Immature natural killer cell (primary cell): ENCODE results near the gene RAB3C. TPM values are rescaled to one million over a fixed set of nuclear protein-coding genes. Genes with fewer than 3 reads are reported as not detected.

ENCODE experiments used
- DNase-seq, 3 donors: peaks; one replicate each; pipeline ENCODE4 v3.0.0; 2022; ENCODE audit warnings: mixed read lengths in 1 of 3
- H3K27ac Mint-ChIP-seq, 6 donors: one replicate each; pipeline ENCODE4 v1.8.0; 2020; ENCODE audit warnings: mixed read lengths in 6 of 6, mild to moderate bottlenecking in 5 of 6, inconsistent platforms in 4 of 6, moderate library complexity in 3 of 6
- H3K27me3 Mint-ChIP-seq, 3 donors: one replicate each; pipeline ENCODE4 v1.8.0; 2020 to 2021; ENCODE audit warnings: low read depth in 3 of 3, mild to moderate bottlenecking in 3 of 3, mixed read lengths in 3 of 3, moderate library complexity in 3 of 3, inconsistent platforms in 1 of 3
- H3K36me3 Mint-ChIP-seq, 3 donors: one replicate each; pipeline ENCODE4 v1.8.0; 2020; ENCODE audit warnings: mixed read lengths in 3 of 3, inconsistent platforms in 2 of 3, mild to moderate bottlenecking in 2 of 3
- H3K4me1 Mint-ChIP-seq, 2 donors: one replicate each; pipeline ENCODE4 v1.8.0; 2020; ENCODE audit warnings: inconsistent platforms in 2 of 2, mild to moderate bottlenecking in 2 of 2, mixed read lengths in 2 of 2, moderate library complexity in 1 of 2
- H3K4me3 Mint-ChIP-seq, 5 donors: one replicate each; pipeline ENCODE4 v1.8.0; 2020; ENCODE audit warnings: mild to moderate bottlenecking in 5 of 5, mixed read lengths in 5 of 5, inconsistent platforms in 3 of 5, moderate library complexity in 3 of 5
- H3K9me3 Mint-ChIP-seq, 6 donors: one replicate each; pipeline ENCODE4 v1.8.0; 2020; ENCODE audit warnings: mild to moderate bottlenecking in 6 of 6, mixed read lengths in 6 of 6, inconsistent platforms in 4 of 6, moderate library complexity in 3 of 6
- polyA plus RNA-seq, 3 donors: library from polyadenylated mRNA; unstranded; fragments of 300-500 nt; fragmentation: Illumina TruSeq; gene quantifications; one replicate each; pipeline ENCODE4 v1.2.3, GENCODE V29; 2021

Gene RAB3C
- polyA plus RNA-seq, 3 donors from 2014 or later = not detected

DNA sequence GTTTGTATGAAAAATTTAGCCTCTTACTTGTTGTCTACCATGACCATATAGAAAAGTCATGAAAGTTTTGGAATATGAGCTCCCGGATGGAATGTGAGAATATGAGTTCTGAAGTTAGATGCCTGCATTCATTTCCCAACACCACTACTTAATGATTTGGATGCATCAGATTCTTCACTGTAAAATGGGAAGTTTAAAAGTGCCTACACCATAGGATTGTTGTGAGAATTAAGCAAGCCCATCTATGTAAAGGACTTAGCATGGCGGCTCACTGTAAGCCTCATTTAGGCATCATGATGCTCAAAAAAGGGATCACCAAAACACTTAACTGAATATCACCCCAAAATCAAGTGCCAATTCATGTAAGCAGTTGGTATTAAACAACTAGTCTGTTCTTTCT is 177.3 kb downstream of the RAB3C start:
- H3K9me3 Mint-ChIP-seq = no peaks in the 10 kb centered on the region
- H3K4me3 Mint-ChIP-seq = peak overlapping the region; percentile 53 to 91 (median 76)
- peaks cover 0 to 2% (median 0%) of the 10 kb centered on the region in 3 donors for H3K27me3 Mint-ChIP-seq
- no peaks in the 10 kb centered on the region for H3K36me3 Mint-ChIP-seq
- DNase-seq = no peak
- peaks cover 27% of the 10 kb centered on the region in 2 donors for H3K4me1 Mint-ChIP-seq
- H3K27ac Mint-ChIP-seq = peak overlapping the region; percentile 24 to 81 (median 78)

DNA sequence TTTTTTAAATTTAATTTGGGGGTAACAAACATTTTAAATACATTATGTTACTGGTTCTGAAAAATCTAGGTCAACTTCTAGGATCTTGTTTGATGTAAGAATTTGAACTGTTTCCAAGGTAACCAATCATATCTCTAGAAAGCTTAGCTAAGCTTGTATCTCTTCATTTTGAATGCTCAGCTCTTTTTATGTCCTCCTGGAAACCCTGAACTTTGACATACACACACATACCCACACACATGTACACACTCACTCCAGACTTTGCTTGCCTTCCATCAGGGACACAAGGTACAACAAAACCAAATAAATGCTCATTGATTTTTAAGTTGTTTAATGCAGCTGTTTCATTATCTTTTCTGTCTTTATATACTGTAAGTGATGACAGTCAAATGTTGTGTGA is 178.5 kb downstream of the RAB3C start:
- H3K4me3 Mint-ChIP-seq = no peak overlapping the region
- no peaks in the 10 kb centered on the region for H3K9me3 Mint-ChIP-seq
- no peaks in the 10 kb centered on the region for H3K36me3 Mint-ChIP-seq
- no peak for DNase-seq
- peaks cover 27% of the 10 kb centered on the region in 2 donors for H3K4me1 Mint-ChIP-seq
- H3K27me3 Mint-ChIP-seq = peaks cover 0 to 2% (median 0%) of the 10 kb centered on the region in 3 donors
- peak overlapping the region in 1 of 6 donors; percentile 41 for H3K27ac Mint-ChIP-seq

DNA sequence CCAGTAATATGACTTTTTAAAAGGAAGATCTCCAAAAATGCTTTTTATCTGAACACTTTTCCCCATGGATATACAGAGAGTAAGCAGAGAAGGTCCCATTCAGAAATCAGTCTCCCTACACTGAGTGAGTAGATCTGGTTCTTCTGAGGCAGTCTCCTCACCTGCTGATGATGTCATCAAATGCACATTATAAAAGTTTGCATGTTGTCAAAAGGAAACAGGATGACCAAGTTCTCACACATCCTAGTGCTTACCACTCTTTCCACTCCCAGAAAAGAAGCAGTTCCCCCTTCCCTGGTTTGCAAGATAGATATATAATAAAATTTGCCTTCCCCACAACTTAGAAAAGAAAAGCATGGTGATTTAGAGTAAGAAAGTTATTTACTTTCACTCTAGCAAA is 180.5 kb downstream of the RAB3C start:
- Mint-ChIP-seq H3K4me3 (no peak overlapping the region), H3K27ac (no peak overlapping the region), H3K9me3 (no peaks in the 10 kb centered on the region), H3K27me3 (peaks cover 0 to 2% (median 0%) of the 10 kb centered on the region in 3 donors), H3K4me1 (peaks cover 25 to 26% of the 10 kb centered on the region in 2 donors), H3K36me3 (no peaks in the 10 kb centered on the region)
- no peak for DNase-seq

DNA sequence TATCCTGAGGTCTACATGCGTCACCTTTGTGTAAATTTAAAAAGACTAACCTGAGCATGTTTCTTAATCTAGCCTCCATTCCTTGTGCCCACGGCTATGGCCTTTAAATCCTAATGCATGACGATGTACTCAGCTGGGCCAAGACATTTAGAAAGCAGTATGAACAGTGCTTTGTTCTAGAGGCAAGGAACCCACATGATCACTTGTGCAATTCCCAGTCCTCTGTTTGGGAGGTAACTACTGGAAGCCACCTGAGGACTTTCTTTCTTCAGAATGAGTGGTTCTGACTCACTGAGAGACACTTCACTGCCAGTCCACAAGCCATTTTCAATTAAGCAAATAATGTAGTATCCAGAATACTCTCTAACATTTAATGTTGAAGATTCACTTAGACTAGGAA is 181.3 kb downstream of the RAB3C start:
- DNase-seq = no peak
- Mint-ChIP-seq H3K27ac (no peak overlapping the region), H3K27me3 (peaks cover 0 to 2% (median 0%) of the 10 kb centered on the region in 3 donors), H3K4me3 (no peak overlapping the region), H3K9me3 (no peaks in the 10 kb centered on the region), H3K36me3 (no peaks in the 10 kb centered on the region), H3K4me1 (peaks cover 17 to 18% of the 10 kb centered on the region in 2 donors)

DNA sequence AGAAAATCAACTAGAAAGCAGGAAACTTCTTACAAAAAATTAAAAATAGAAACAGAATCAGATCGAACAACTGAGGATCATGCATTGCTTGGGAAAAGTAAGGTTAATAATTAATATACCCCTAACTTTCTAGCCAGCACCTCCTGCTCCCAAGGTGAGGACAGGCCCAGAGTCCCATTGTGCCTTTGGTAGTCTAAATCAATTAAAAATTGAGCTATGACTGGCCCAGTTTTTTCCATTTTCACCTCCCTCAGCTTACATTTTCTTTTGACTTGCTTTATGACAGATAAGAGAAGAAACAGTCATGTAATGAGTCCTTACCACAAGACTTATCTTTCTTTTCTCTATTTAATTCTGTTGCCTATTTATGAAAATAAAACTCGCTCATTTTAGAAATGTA is 182.2 kb downstream of the RAB3C start:
- H3K27ac Mint-ChIP-seq = no peak overlapping the region
- H3K27me3 Mint-ChIP-seq = peaks cover 0 to 2% (median 0%) of the 10 kb centered on the region in 3 donors
- no peaks in the 10 kb centered on the region for H3K9me3 Mint-ChIP-seq
- DNase-seq = no peak
- peaks cover 9% of the 10 kb centered on the region in 2 donors for H3K4me1 Mint-ChIP-seq
- no peaks in the 10 kb centered on the region for H3K36me3 Mint-ChIP-seq
- no peak overlapping the region for H3K4me3 Mint-ChIP-seq

DNA sequence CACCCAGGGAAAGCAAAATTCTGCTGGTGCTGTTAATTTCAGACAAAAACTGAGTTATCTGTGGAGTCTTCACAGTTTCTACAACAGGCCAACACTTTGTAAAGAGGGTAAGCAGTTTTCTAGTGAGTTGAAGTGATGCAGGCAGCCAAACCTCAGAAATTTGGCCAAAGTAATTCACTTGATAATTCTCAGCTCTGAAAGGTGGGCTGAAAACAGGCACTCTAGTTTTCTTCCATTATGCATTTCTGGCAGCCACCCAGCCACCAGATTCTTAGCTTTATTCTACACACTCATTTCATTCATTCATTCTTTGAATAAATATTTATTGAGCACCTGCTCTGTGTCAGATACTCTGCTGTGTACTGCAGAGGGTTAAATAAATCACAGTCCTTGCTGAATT is 184.2 kb downstream of the RAB3C start:
- DNase-seq = no peak
- Mint-ChIP-seq H3K27ac (no peak overlapping the region), H3K9me3 (no peaks in the 10 kb centered on the region), H3K36me3 (no peaks in the 10 kb centered on the region), H3K27me3 (no peaks in the 10 kb centered on the region), H3K4me1 (no peaks in the 10 kb centered on the region), H3K4me3 (no peak overlapping the region)

DNA sequence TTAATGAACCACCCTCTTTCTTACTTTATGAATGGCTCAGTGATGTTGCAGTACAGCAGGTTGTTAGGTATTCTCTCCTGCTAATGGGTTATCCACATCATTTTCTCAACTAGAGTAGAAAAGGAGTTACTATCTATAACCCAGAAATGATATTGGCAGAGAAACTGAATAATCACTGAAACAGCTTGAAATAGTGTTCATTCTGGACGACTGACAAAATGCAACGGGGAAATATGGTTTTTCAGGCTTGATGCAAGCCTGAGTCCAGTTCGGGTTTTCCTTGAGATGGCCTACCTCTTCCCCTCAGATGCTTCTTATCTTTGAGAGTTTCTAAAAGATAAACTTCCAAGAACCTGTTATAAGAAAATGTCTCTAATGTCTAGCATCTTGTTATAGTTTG is 187.3 kb downstream of the RAB3C start:
- no peaks in the 10 kb centered on the region for H3K4me1 Mint-ChIP-seq
- peaks cover 0 to 4% (median 3%) of the 10 kb centered on the region in 3 donors for H3K27me3 Mint-ChIP-seq
- no peaks in the 10 kb centered on the region for H3K9me3 Mint-ChIP-seq
- H3K36me3 Mint-ChIP-seq = no peaks in the 10 kb centered on the region
- DNase-seq = no peak
- H3K4me3 Mint-ChIP-seq = no peak overlapping the region
- H3K27ac Mint-ChIP-seq = no peak overlapping the region

DNA sequence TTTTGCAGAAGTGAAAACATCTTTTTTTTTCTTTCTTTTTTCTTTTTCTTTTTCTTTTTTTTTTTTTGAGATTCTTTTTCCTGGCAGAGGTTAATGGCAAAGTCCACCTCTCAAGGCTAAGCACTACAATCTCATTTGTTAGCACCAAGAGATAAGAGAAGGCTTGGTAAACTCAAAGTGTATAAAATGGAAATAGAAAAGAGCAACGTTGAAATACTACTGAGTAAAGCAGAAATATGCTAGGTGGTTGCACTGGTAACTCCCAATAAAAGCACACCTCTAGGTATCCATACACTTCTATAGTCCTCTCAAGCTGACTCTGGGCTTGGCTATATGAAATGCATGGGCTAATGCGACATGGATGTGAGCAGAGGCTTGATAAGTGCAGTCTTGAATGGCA is 188.9 kb downstream of the RAB3C start:
- no peak overlapping the region for H3K4me3 Mint-ChIP-seq
- no peaks in the 10 kb centered on the region for H3K4me1 Mint-ChIP-seq
- H3K27ac Mint-ChIP-seq = no peak overlapping the region
- no peak for DNase-seq
- peaks cover 0 to 4% (median 3%) of the 10 kb centered on the region in 3 donors for H3K27me3 Mint-ChIP-seq
- no peaks in the 10 kb centered on the region for H3K36me3 Mint-ChIP-seq
- no peaks in the 10 kb centered on the region for H3K9me3 Mint-ChIP-seq

DNA sequence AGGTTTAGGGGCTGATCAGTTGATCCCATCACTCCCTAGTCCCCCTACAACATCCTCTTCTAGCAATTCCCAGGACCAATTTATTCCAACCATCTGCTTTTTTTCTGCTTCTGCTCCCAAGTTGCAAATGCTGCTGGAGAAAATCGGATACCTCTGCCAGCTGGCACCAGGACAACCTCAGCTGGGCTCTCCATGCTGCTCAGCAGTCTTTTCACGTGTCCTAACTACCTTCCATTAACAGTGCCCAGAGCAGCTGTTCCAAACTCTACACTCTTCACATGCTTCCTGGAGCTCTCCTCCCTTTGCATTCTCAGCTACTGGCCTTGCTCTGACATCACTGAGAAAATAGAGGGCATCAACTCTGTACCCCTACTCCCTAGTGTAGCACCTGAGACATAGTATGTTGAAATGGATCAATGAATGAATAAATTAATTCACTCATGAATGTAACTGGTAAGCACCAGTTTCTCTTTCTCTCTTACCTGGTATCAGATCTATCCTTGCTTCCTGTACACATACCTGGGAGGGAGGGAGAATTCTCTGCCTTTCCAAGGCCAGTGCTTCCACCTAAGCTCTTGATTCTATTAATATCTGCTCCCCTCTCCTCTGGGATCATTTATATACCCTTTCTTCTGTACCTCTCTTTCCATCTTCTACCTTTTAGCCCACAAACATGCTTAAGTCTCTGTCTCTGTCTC is 191.0 kb downstream of the RAB3C start:
- H3K27ac Mint-ChIP-seq = no peak overlapping the region
- no peaks in the 10 kb centered on the region for H3K9me3 Mint-ChIP-seq
- H3K4me3 Mint-ChIP-seq = no peak overlapping the region
- no peaks in the 10 kb centered on the region for H3K4me1 Mint-ChIP-seq
- DNase-seq = no peak
- no peaks in the 10 kb centered on the region for H3K36me3 Mint-ChIP-seq
- H3K27me3 Mint-ChIP-seq = peaks cover 1 to 4% (median 3%) of the 10 kb centered on the region in 3 donors

DNA sequence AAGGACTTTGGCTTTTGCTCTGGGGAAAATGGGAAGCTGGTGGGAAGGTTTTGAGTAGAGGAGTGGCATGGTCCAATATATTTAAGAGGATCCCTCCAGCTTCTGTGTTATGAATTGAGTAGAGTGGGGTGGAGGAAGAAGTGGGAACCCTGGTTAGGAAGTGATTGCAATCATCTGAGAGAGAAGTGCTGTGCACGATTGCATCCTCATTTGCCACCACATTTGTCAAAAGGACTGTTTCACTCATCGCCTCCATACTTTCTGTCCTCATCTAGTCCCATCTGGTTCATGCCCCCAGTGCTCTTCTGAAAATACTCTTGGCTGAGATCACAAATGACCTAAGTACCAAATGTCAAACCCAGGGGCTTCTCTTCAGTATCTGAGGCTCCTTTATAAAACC is 192.1 kb downstream of the RAB3C start:
- H3K27ac Mint-ChIP-seq = no peak overlapping the region
- H3K4me3 Mint-ChIP-seq = no peak overlapping the region
- no peaks in the 10 kb centered on the region for H3K4me1 Mint-ChIP-seq
- no peaks in the 10 kb centered on the region for H3K9me3 Mint-ChIP-seq
- DNase-seq = no peak
- H3K36me3 Mint-ChIP-seq = no peaks in the 10 kb centered on the region
- H3K27me3 Mint-ChIP-seq = peaks cover 1 to 4% (median 3%) of the 10 kb centered on the region in 3 donors

DNA sequence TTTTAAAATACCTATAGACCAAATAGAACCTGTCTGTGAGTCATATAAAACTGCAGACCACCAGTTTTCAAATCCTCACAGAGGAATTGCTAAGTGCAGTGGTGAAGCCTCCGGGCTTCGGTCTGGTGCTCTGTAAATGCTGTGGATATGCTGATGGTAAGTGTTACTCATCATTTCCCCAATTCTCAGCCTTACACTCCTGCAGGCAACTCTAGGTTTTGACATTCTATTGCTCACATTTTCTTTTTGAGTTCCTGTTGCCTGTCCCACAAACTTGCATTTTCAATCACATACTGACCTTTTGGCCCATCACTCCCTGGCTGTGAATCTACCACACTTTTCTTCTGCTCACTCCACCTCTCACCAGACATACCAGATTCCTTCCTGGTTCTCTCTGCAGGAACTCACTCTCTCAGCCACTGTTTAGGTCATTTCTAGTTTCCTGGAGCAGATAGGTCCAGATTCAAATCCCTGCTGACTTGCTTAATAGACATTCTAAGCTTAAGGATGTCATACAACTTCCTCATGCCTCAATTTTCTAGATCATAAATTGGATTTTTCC is 192.9 kb downstream of the RAB3C start:
- peaks cover 0 to 4% (median 0%) of the 10 kb centered on the region in 6 donors for H3K9me3 Mint-ChIP-seq
- no peak for DNase-seq
- H3K4me3 Mint-ChIP-seq = no peak overlapping the region
- peaks cover 1 to 4% (median 3%) of the 10 kb centered on the region in 3 donors for H3K27me3 Mint-ChIP-seq
- no peaks in the 10 kb centered on the region for H3K4me1 Mint-ChIP-seq
- no peak overlapping the region for H3K27ac Mint-ChIP-seq
- no peaks in the 10 kb centered on the region for H3K36me3 Mint-ChIP-seq

DNA sequence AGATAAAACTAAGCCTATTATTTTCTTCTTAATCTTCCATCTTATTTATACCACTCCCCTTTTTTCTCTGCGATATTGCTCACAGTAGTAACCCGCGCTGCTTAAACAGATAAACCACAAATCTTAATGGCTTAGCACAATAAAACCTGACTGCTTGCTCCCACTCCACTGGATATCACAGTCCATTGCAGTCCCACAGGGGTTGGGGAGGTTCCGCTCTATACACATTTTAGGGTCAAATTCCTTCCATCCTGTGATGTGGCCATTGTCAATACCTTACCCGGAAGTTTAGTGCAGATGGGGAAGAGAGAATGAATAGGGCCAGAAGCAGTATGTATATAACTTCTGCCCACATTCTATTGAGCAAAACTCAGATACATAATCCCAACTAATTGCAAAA is 193.7 kb downstream of the RAB3C start:
- no peak for DNase-seq
- H3K9me3 Mint-ChIP-seq = peaks cover 0 to 4% (median 0%) of the 10 kb centered on the region in 6 donors
- no peaks in the 10 kb centered on the region for H3K4me1 Mint-ChIP-seq
- peaks cover 1 to 6% (median 3%) of the 10 kb centered on the region in 3 donors for H3K27me3 Mint-ChIP-seq
- H3K27ac Mint-ChIP-seq = no peak overlapping the region
- no peak overlapping the region for H3K4me3 Mint-ChIP-seq
- no peaks in the 10 kb centered on the region for H3K36me3 Mint-ChIP-seq

DNA sequence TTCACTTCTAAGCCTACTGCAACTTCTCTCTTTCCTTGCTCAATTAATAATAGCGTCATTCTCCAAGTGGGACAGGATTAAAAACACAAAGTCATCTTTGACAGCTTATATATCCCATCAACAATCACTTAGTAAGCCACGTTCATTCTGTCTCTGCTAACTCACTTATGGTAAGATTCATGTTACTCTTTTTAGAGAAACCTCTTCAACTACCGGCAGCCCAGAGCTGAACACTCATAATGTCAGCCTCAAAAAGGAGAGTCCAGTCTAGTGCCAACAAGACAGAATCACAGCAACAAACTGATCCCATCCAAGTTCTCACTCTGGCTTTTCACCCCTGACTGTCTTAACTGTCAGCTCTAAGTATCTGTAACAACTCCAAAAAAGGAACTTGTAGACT is 196.0 kb downstream of the RAB3C start:
- no peak overlapping the region for H3K27ac Mint-ChIP-seq
- H3K4me3 Mint-ChIP-seq = no peak overlapping the region
- peaks cover 0 to 5% (median 0%) of the 10 kb centered on the region in 6 donors for H3K9me3 Mint-ChIP-seq
- peaks cover 3 to 4% (median 3%) of the 10 kb centered on the region in 3 donors for H3K27me3 Mint-ChIP-seq
- H3K36me3 Mint-ChIP-seq = no peaks in the 10 kb centered on the region
- DNase-seq = no peak
- no peaks in the 10 kb centered on the region for H3K4me1 Mint-ChIP-seq

DNA sequence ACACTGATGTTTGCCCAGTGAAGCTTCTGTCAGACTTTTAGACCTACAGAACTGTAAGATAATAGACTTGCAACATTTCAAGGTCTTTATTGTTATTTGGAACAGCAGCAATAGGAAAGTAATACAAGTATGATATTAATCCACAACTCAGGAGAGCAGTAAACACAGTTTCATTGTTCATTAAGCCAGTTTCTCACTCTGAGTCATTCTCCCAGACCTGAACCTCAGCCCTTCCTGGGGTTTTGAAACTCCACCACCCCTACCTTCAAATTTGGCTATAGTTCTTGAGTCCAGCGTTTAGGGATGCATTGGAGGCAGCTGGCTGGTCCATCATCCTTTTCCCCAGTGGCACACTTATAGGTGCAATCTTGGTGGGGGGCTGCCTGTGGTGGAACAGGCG is 203.2 kb downstream of the RAB3C start:
- DNase-seq = no peak
- Mint-ChIP-seq H3K4me1 (no peaks in the 10 kb centered on the region), H3K9me3 (peaks cover 0 to 4% (median 0%) of the 10 kb centered on the region in 6 donors), H3K27me3 (peaks cover 0 to 2% (median 2%) of the 10 kb centered on the region in 3 donors), H3K36me3 (no peaks in the 10 kb centered on the region), H3K27ac (no peak overlapping the region), H3K4me3 (no peak overlapping the region)
